ENCODE results near the gene SLC6A15.

SLC6A15 gene

GRCh38 chr12:84875241-84875640, 37.4 kb downstream of the SLC6A15 start:
- in situ Hi-C loops (cut with MboI; ENCODE audit: low sequenced_read_pairs), result no loop called here

GRCh38 chr12:84874825-84875139, 37.8 kb downstream of the SLC6A15 start:
- in situ Hi-C loops (cut with MboI; ENCODE audit: low sequenced_read_pairs), result loop anchor here (25.0 kb wide), 1 partner anchor 163 kb away; the partner anchor contains the start of genes LRRIQ1 and TSPAN19

- in situ Hi-C loops (cut with MboI; ENCODE audit: low sequenced_read_pairs), result loop anchor here (25.0 kb wide), 1 partner anchor 163 kb away; the partner anchor contains the start of genes LRRIQ1 and TSPAN19
Observed at GRCh38 chr12:84874125-84874824, 38.3 kb downstream of the SLC6A15 start.

GRCh38 chr12:84862186-84862585, 50.4 kb downstream of the SLC6A15 start:
- in situ Hi-C loops (cut with MboI; ENCODE audit: low sequenced_read_pairs), result loop anchor here (25.0 kb wide), 1 partner anchor 175 kb away; the partner anchor contains the start of genes LRRIQ1 and TSPAN19

- in situ Hi-C loops (cut with MboI; ENCODE audit: low sequenced_read_pairs), result loop anchor here (25.0 kb wide), 1 partner anchor 177 kb away; the partner anchor contains the start of genes LRRIQ1 and TSPAN19
Observed at GRCh38 chr12:84860718-84861117, 51.9 kb downstream of the SLC6A15 start.

- in situ Hi-C loops (cut with MboI; ENCODE audit: low sequenced_read_pairs), result loop anchor here (25.0 kb wide), 1 partner anchor 179 kb away; the partner anchor contains the start of genes LRRIQ1 and TSPAN19
Observed at GRCh38 chr12:84858796-84859195, 53.8 kb downstream of the SLC6A15 start.

GRCh38 chr12:84857525-84858208, 54.9 kb downstream of the SLC6A15 start:
- in situ Hi-C loops (cut with MboI; ENCODE audit: low sequenced_read_pairs), result loop anchor here (25.0 kb wide), 1 partner anchor 180 kb away; the partner anchor contains the start of genes LRRIQ1 and TSPAN19

GRCh38 chr12:84856156-84856900, 56.3 kb downstream of the SLC6A15 start:
- in situ Hi-C loops (cut with MboI; ENCODE audit: low sequenced_read_pairs), result loop anchor here (25.0 kb wide), 1 partner anchor 181 kb away; the partner anchor contains the start of genes LRRIQ1 and TSPAN19

- in situ Hi-C loops (cut with MboI; ENCODE audit: low sequenced_read_pairs), result no loop called here
Observed at GRCh38 chr12:84843593-84844144, 68.9 kb downstream of the SLC6A15 start.

- in situ Hi-C loops (cut with MboI; ENCODE audit: low sequenced_read_pairs), result no loop called here
Observed at GRCh38 chr12:84842406-84843013, 70.1 kb downstream of the SLC6A15 start.

GRCh38 chr12:84841591-84841990, 71.0 kb downstream of the SLC6A15 start:
- in situ Hi-C loops (cut with MboI; ENCODE audit: low sequenced_read_pairs), result no loop called here

GRCh38 chr12:84840356-84840755, 72.2 kb downstream of the SLC6A15 start:
- in situ Hi-C loops (cut with MboI; ENCODE audit: low sequenced_read_pairs), result no loop called here

GRCh38 chr12:84826925-84827324, 85.7 kb downstream of the SLC6A15 start:
- in situ Hi-C loops (cut with MboI; ENCODE audit: low sequenced_read_pairs), result no loop called here

GRCh38 chr12:84825149-84825548, 87.5 kb downstream of the SLC6A15 start:
- in situ Hi-C loops (cut with MboI; ENCODE audit: low sequenced_read_pairs), result no loop called here

- in situ Hi-C loops (cut with MboI; ENCODE audit: low sequenced_read_pairs), result no loop called here
Observed at GRCh38 chr12:84822525-84822924, 90.1 kb downstream of the SLC6A15 start.

- in situ Hi-C loops (cut with MboI; ENCODE audit: low sequenced_read_pairs), result no loop called here
Observed at GRCh38 chr12:84816916-84817695, 95.5 kb downstream of the SLC6A15 start.

- in situ Hi-C loops (cut with MboI; ENCODE audit: low sequenced_read_pairs), result no loop called here
Observed at GRCh38 chr12:84814664-84815245, 97.8 kb downstream of the SLC6A15 start.

GRCh38 chr12:84813780-84814663, 98.6 kb downstream of the SLC6A15 start:
- in situ Hi-C loops (cut with MboI; ENCODE audit: low sequenced_read_pairs), result no loop called here
